ENCODE results near the gene FAM3B. TPM values are rescaled to one million over a fixed set of nuclear protein-coding genes. Genes with fewer than 3 reads are reported as not detected.
A peak's percentile ranks its signal among the peaks of the same experiment; 100 is the strongest.

The FAM3B gene
- total RNA-seq, 1 donor from 2014 or later = 4.8 TPM

DNA sequence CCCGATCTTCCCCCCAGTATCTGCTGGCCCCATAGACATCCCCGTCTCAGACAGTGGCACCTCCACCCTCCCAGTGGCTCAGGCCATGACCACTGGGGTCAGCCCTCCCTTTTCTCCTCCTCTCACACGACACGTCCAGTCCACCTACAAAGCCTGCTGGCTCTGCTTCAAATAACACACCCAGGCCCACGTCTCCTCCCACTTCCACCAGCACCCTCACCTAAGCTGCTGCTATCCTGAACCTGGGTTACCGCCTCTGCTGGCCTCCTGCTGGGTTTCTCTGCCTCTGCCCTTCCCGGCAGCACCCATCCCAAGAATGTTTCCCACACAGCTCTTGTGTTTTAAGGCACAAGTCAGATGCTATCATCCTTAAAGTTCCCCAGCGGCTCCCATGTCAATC is 71.2 kb downstream of the FAM3B start:
- no peak for ATAC-seq
- H3K36me3 ChIP-seq = peaks cover 21% of the 10 kb centered on the region

DNA sequence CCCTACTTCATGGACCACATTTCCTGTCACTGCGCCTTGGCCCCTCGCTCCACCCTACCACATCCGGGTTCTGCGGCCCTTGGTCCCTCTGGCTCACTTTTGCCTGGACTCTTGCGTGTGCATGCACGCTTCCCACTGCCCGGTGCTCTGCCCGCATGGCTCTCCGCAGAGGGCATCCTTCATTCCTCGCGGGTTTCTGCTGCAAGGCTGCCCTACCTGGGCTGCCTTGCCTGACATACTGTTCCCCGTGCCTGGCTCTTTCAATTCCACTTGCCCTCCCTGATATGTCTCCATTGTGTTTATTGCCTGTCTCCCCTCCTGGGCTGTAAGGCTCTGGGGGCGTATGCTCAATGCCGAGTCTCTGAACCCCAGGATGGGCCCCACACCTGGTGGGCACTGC is 71.7 kb downstream of the FAM3B start:
- H3K4me1 ChIP-seq = no peaks in the 10 kb centered on the region
- ATAC-seq = no peak
- H3K36me3 ChIP-seq = peaks cover 16% of the 10 kb centered on the region
- no peaks in the 10 kb centered on the region for H3K27me3 ChIP-seq (ENCODE audit: low read depth)
- H3K27ac ChIP-seq = no peak overlapping the region
- no peak for DNase-seq
- intact Hi-C loops (cut with DNase I) = no loop called here
- TF ChIP-seq, protein P1, sequence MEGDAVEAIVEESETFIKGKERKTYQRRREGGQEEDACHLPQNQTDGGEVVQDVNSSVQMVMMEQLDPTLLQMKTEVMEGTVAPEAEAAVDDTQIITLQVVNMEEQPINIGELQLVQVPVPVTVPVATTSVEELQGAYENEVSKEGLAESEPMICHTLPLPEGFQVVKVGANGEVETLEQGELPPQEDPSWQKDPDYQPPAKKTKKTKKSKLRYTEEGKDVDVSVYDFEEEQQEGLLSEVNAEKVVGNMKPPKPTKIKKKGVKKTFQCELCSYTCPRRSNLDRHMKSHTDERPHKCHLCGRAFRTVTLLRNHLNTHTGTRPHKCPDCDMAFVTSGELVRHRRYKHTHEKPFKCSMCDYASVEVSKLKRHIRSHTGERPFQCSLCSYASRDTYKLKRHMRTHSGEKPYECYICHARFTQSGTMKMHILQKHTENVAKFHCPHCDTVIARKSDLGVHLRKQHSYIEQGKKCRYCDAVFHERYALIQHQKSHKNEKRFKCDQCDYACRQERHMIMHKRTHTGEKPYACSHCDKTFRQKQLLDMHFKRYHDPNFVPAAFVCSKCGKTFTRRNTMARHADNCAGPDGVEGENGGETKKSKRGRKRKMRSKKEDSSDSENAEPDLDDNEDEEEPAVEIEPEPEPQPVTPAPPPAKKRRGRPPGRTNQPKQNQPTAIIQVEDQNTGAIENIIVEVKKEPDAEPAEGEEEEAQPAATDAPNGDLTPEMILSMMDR (IDR thresholded peaks at IDR 0.05) = no peak
- H3K9me3 ChIP-seq = no peaks in the 10 kb centered on the region
- H3K4me3 ChIP-seq = no peak overlapping the region

More for the DNA sequence above, 71.2 kb downstream of the FAM3B start:
- H3K4me1 ChIP-seq = no peaks in the 10 kb centered on the region
- intact Hi-C loops (cut with DNase I) = no loop called here
- TF ChIP-seq, protein P1 (IDR thresholded peaks at IDR 0.05) = no peak
- H3K27ac ChIP-seq = no peak overlapping the region
- H3K27me3 ChIP-seq (ENCODE audit: low read depth) = no peaks in the 10 kb centered on the region
- no peak for DNase-seq
- H3K9me3 ChIP-seq = no peaks in the 10 kb centered on the region
- H3K4me3 ChIP-seq = no peak overlapping the region

DNA sequence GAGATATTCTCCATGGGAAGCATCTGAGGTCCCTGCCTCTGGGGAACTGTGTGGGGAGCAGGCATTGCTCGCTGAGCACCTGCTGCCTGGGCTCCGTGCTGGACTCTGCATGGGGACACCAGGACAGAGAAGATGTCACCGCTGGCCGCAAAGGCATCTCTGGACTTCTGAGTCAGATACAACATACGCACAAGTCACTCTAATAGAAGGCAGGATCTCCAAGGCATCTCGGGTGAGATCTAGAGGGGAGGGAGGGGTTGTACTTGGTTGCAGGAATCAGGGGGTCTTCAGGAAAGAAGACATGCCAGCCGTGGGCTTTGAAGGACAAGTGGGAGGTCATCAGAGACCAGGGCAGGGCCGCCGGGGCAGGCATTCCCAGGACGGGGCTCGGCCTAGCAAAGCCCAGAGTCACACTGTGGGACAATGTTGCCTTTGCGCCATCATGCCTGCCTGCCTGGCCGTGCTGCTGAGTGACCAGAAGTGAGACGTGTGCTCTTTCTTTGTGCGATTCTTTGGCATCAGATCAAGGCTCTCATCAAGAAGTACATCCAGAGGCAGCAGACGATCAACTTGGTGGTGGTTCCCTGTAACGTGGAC is 73.5 kb downstream of the FAM3B start:
- intact Hi-C loops (cut with DNase I) = no loop called here
- Histone ChIP-seq H3K36me3 (peaks cover 15% of the 10 kb centered on the region), H3K27ac (no peak overlapping the region), H3K27me3 (ENCODE audit: low read depth) (no peaks in the 10 kb centered on the region), H3K4me1 (no peaks in the 10 kb centered on the region), H3K9me3 (no peaks in the 10 kb centered on the region), H3K4me3 (no peak overlapping the region)
- DNase-seq (no peak), ATAC-seq (no peak)
- TF ChIP-seq, protein P1 (IDR thresholded peaks at IDR 0.05) = no peak

DNA sequence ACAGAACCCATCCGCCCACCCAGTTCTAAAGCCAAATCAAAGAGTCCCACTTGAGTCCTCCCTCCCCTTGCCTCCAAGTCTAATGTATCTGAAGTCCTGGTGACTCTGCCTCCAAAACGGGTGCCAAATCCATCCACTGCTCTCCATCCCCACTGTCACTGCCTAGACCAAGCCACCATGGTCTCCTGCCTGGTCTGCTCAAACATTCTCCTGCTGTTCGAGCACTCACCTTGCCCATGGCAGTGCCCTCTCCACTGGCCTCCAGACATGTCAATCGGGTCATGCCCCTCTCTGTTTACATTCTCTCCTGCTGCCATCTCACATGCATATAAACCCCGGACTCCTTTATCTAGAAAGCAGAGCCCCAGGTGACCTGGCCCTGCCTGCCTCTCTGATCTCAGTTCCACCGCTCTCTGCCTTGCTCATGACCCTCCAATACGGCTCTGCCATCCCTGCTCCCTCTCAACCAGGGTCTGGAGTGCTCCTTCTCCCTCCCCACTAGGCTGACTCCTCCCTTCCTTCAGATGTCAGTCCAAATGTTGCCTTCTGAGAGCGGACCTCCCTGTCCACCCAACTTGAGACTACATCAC is 77.4 kb downstream of the FAM3B start:
- Histone ChIP-seq H3K9me3 (no peaks in the 10 kb centered on the region), H3K4me3 (no peak overlapping the region), H3K4me1 (peaks cover 20% of the 10 kb centered on the region), H3K27ac (no peak overlapping the region), H3K36me3 (peaks cover 23% of the 10 kb centered on the region), H3K27me3 (ENCODE audit: low read depth) (no peaks in the 10 kb centered on the region)
- intact Hi-C loops (cut with DNase I) = no loop called here
- TF ChIP-seq, protein P1 (IDR thresholded peaks at IDR 0.05) = no peak
- DNase-seq (no peak), ATAC-seq (no peak)

DNA sequence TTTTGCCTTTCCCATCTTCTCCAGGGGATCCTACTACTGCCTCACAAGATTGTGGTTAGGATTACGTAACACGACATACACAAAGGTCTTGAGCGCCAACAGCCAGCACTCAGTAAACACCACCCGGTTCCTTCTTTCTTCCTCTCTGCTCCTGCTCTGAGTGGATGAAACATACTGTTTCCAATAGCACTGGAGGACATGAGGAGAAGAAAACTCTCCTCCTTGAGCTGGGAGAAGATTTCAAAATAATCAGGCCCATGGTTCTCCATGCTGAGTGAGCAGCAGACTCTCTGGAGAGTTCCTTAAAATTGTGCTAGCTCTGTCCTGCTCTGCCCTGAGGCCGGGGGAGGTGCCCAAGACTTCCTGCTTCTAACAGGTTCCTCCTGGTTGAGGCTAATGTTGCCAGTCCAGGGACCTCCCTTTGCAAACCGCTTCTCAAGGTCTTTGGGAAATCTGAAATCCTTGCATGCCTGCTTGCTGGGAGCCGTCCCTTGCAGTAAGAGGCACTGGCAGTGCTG is 80.0 kb downstream of the FAM3B start:
- peak; percentile 85 for DNase-seq
- peak overlapping the region; percentile 49 for H3K27ac ChIP-seq

More for the DNA sequence above, 80.0 kb downstream of the FAM3B start:
- TF ChIP-seq, protein P1 (IDR thresholded peaks at IDR 0.05) = no peak
- intact Hi-C loops (cut with DNase I) = no loop called here
- Histone ChIP-seq H3K27me3 (ENCODE audit: low read depth) (no peaks in the 10 kb centered on the region), H3K4me3 (no peak overlapping the region), H3K36me3 (peaks cover 25% of the 10 kb centered on the region), H3K9me3 (no peaks in the 10 kb centered on the region), H3K4me1 (peaks cover 20% of the 10 kb centered on the region)
- peak; percentile 90 to 92 for ATAC-seq
